ENCODE results near the gene MYL11. TPM values are rescaled to one million over a fixed set of nuclear protein-coding genes. Genes with fewer than 3 reads are reported as not detected.

MYL11 gene
- total RNA-seq, 3 donors from 2014 or later (not counting 1 experiment from before 2014, with no cell fraction given), result 2.9 to 8.0 (median 7.2) TPM

DNA sequence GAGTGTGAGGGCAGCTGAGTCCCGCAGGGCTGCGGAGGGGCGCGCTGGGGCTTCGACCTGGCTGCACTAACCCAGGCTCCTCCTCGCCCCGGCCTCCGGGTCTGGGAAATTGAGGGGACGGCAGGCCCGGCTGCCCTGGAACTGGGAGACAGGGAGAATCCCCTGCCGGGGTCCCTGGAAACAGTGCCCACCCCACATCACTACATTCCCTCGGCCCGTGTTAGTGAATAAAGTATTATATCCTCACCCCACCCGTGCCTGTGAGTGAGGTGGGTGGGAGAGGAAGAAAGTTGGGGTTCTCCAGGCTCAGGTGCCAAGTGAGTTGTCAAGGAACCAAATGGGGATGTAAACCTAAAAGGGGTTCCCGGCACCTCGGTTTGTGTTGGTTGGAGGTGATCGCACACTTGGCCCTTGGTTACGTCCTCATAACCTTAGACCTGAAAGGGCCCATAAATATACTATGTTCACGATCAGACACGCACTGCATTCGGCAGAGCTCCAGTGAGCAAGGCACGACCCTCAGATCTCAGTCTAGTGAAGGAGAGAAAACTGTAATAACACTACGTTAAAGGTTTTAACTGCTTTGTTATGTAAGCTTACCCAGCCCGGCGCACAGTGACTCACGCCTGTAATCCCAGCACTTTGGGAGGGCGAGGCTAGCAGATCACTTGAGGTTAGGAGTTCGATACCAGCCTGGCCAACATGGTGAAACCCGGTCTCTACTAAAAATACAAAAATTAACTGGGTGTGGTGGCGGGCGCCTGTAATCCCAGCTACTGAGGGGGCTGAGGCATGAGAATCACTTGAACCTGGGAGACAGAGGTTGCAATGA, 44.0 kb downstream of the MYL11 start:
- H3K4me1 ChIP-seq (ENCODE audit: control insufficient read depth, insufficient read depth, low read length), result peaks cover 13% of the 10 kb centered on the region
- TF ChIP-seq CTCF (IDR thresholded peaks at IDR 0.05), result no peak
- 66% methylated on average over 27 of the region's 31 CpGs for WGBS (ENCODE audit: insufficient coverage)
- peak overlapping the region; percentile 47 for H3K4me3 Mint-ChIP-seq
- H3K4me3 ChIP-seq (ENCODE audit: low read length), result peak overlapping the region; percentile 32
- H3K27me3 ChIP-seq (ENCODE audit: control insufficient read depth, insufficient read depth, low read length), result no peaks in the 10 kb centered on the region
- H3K9me3 Mint-ChIP-seq, result no peaks in the 10 kb centered on the region
- no peaks in the 10 kb centered on the region for H3K27me3 Mint-ChIP-seq (ENCODE audit: low read depth in 2 of 2)
- H3K36me3 Mint-ChIP-seq, result no peaks in the 10 kb centered on the region
- intact Hi-C loops (cut with micrococcal nuclease), result loop anchor here (5.0 kb wide), 1 partner anchor 46 kb away; the partner anchor contains the start of genes MYL11 and TBC1D10B
- H3K36me3 ChIP-seq (ENCODE audit: control insufficient read depth, insufficient read depth, low read length), result peaks cover 8% of the 10 kb centered on the region
- H3K4me1 Mint-ChIP-seq, result peaks cover 11 to 14% of the 10 kb centered on the region in 2 donors
- no peaks in the 10 kb centered on the region for H3K9me3 ChIP-seq (ENCODE audit: control insufficient read depth, insufficient read depth, low read length)
- ATAC-seq (no peak), DNase-seq (peak in 1 of 2 donors; percentile 34)
- H3K27ac ChIP-seq (ENCODE audit: low read length), result peak overlapping the region; percentile 77
- peak overlapping the region; percentile 45 to 81 for H3K27ac Mint-ChIP-seq

GRCh38 chr16:30421010-30421409, 46.4 kb downstream of the MYL11 start:
- H3K27ac Mint-ChIP-seq, result no peak overlapping the region
- no peak overlapping the region for H3K4me3 Mint-ChIP-seq
- intact Hi-C loops (cut with micrococcal nuclease), result no loop called here

More at GRCh38 chr16:30421010-30421409, 46.4 kb downstream of the MYL11 start:
- Histone ChIP-seq H3K27ac (ENCODE audit: low read length) (no peak overlapping the region), H3K27me3 (ENCODE audit: control insufficient read depth, insufficient read depth, low read length) (no peaks in the 10 kb centered on the region), H3K4me3 (ENCODE audit: low read length) (no peak overlapping the region), H3K9me3 (ENCODE audit: control insufficient read depth, insufficient read depth, low read length) (no peaks in the 10 kb centered on the region), H3K36me3 (ENCODE audit: control insufficient read depth, insufficient read depth, low read length) (peaks cover 22% of the 10 kb centered on the region), H3K4me1 (ENCODE audit: control insufficient read depth, insufficient read depth, low read length) (peaks cover 13% of the 10 kb centered on the region)
- Mint-ChIP-seq H3K36me3 (no peaks in the 10 kb centered on the region), H3K27me3 (ENCODE audit: low read depth in 2 of 2) (no peaks in the 10 kb centered on the region), H3K4me1 (peaks cover 10 to 13% of the 10 kb centered on the region in 2 donors), H3K9me3 (no peaks in the 10 kb centered on the region)
- 79% methylated on average over 5 of the region's 5 CpGs for WGBS (ENCODE audit: insufficient coverage)
- ATAC-seq, result no peak
- DNase-seq, result no peak
- no peak for TF ChIP-seq CTCF (IDR thresholded peaks at IDR 0.05)

Other genes starting within 250 kb of the MYL11 start
- gene CORO1A, start 191.2 kb upstream of the MYL11 start, total RNA-seq, result 100 to 1,000 TPM; 699 to 926 (median 829) TPM
- 10 to 100 TPM; 63.0 to 94.3 (median 70.6) TPM for gene BOLA2B, start 181.1 kb upstream of the MYL11 start, total RNA-seq
- gene SLX1A, start 180.9 kb upstream of the MYL11 start, total RNA-seq, result 100 to 1,000 TPM in 2 of 3 donors, 10 to 100 TPM in 1; 78.1 to 132 (median 109) TPM
- gene SULT1A3, start 175.5 kb upstream of the MYL11 start, total RNA-seq, result 10 to 100 TPM; 15.9 to 27.1 (median 19.4) TPM
- 10 to 100 TPM; 17.0 to 43.5 (median 39.8) TPM for gene NPIPB13, start 126.3 kb upstream of the MYL11 start, total RNA-seq
- 100 to 1,000 TPM in 1 of 3 donors, 10 to 100 TPM in 2; 79.5 to 104 (median 87.7) TPM for gene CD2BP2, start 19.5 kb upstream of the MYL11 start, total RNA-seq
- 10 to 100 TPM; 43.0 to 55.3 (median 50.2) TPM for gene TBC1D10B, start 4.3 kb upstream of the MYL11 start, total RNA-seq
- 100 to 1,000 TPM; 196 to 210 (median 205) TPM for gene SEPTIN1, start 7.8 kb downstream of the MYL11 start, total RNA-seq
- 1 to 10 TPM; 5.5 to 7.4 (median 7.1) TPM for gene ZNF48, start 20.6 kb downstream of the MYL11 start, total RNA-seq
- gene ZNF771, start 32.8 kb downstream of the MYL11 start, total RNA-seq, result 1 to 10 TPM in 2 of 3 donors, under 1 TPM in 1; 0.70 to 1.4 (median 1.4) TPM
- gene DCTPP1, start 55.2 kb downstream of the MYL11 start, total RNA-seq, result 10 to 100 TPM; 11.2 to 16.9 (median 15.2) TPM
- 10 to 100 TPM; 25.5 to 37.6 (median 35.0) TPM for gene SEPHS2, start 71.1 kb downstream of the MYL11 start, total RNA-seq
- 1,000 to 10,000 TPM; 1,131 to 1,260 (median 1,176) TPM for gene ITGAL, start 97.9 kb downstream of the MYL11 start, total RNA-seq
- 1 to 10 TPM; 3.3 to 7.2 (median 5.6) TPM for gene ZNF768, start 151.8 kb downstream of the MYL11 start, total RNA-seq
- gene ZNF747, start 160.1 kb downstream of the MYL11 start, total RNA-seq, result 1 to 10 TPM; 5.0 to 8.6 (median 6.3) TPM
- gene ZNF764, start 183.6 kb downstream of the MYL11 start, total RNA-seq, result 10 to 100 TPM in 2 of 3 donors, 1 to 10 TPM in 1; 9.6 to 13.0 (median 11.7) TPM
- 10 to 100 TPM; 10.1 to 16.9 (median 16.5) TPM for gene ZNF688, start 196.9 kb downstream of the MYL11 start, total RNA-seq
- 10 to 100 TPM in 2 of 3 donors, 1 to 10 TPM in 1; 7.5 to 15.2 (median 10.4) TPM for gene ZNF785, start 210.9 kb downstream of the MYL11 start, total RNA-seq
- gene ZNF689, start 235.6 kb downstream of the MYL11 start, total RNA-seq, result 1 to 10 TPM; 8.8 to 9.3 (median 9.1) TPM